ENCODE results near the gene IDI1.

DNA sequence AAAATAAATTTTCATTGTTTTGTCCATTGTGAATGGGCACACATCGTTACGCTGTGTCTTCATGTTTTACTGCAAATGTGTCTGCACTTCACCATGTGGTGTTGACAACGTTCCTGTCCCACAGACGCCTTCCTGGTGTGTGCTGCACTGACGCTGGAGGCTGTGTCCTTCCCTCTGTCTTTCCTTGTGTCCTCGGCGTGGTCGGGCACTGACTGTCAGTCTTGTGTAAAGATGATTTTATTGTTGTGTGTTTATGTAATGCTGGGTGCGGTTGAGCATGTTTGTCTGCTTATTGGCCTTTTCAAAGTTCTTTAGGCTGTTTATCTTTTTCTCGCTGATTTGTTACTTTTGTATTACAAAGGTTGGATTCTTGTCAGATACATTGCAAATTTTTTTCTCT, 41.3 kb downstream of the IDI1 start:
- TF ChIP-seq, protein P1, sequence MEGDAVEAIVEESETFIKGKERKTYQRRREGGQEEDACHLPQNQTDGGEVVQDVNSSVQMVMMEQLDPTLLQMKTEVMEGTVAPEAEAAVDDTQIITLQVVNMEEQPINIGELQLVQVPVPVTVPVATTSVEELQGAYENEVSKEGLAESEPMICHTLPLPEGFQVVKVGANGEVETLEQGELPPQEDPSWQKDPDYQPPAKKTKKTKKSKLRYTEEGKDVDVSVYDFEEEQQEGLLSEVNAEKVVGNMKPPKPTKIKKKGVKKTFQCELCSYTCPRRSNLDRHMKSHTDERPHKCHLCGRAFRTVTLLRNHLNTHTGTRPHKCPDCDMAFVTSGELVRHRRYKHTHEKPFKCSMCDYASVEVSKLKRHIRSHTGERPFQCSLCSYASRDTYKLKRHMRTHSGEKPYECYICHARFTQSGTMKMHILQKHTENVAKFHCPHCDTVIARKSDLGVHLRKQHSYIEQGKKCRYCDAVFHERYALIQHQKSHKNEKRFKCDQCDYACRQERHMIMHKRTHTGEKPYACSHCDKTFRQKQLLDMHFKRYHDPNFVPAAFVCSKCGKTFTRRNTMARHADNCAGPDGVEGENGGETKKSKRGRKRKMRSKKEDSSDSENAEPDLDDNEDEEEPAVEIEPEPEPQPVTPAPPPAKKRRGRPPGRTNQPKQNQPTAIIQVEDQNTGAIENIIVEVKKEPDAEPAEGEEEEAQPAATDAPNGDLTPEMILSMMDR (IDR thresholded peaks at IDR 0.05; ENCODE audit: low read length), result no peak
- TF ChIP-seq EZH2phosphoT487 (IDR thresholded peaks at IDR 0.05; ENCODE audit: low read length), result no peak

All from MM.1S (cell line).